Stimulated activated CD8-positive, alpha-beta memory T cell treated with anti-CD3 and anti-CD28 coated beads, Interleukin-15, amount 100 ng/mL, for 4 hours (primary cell): Measurements from ENCODE around the gene TNPO3.
"Not testable (repeated sequence)": the region's sequence is repeated elsewhere in the genome, so short reads cannot be mapped to it uniquely, and the experiment has no call there.

Experiments
- DNase-seq, 2 donors: peaks; one replicate each; pipeline ENCODE4 v3.0.0-alpha.2; 2020; ENCODE audit warnings: low read depth in 2 of 2

The TNPO3 gene

DNA sequence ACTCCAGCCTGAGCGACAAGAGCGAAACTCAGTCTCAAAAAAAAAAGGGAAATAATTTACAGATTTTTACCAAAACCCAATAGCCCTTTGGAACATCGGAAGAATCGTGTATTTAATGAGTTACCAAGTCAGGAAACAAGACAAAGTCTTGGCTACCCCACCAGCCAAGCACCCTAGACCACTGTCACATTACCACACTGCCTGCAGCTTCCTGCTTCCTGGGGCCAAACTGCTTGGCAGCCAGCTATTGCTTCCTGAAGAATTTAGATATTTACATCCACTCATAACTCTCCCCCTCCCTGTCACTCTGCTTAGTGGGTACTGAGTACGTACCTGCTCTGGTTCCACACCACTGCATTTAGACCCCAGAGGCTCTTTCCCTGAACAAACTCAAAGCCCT lies 14.1 kb upstream of the TNPO3 start:
- DNase-seq = no peak

DNA sequence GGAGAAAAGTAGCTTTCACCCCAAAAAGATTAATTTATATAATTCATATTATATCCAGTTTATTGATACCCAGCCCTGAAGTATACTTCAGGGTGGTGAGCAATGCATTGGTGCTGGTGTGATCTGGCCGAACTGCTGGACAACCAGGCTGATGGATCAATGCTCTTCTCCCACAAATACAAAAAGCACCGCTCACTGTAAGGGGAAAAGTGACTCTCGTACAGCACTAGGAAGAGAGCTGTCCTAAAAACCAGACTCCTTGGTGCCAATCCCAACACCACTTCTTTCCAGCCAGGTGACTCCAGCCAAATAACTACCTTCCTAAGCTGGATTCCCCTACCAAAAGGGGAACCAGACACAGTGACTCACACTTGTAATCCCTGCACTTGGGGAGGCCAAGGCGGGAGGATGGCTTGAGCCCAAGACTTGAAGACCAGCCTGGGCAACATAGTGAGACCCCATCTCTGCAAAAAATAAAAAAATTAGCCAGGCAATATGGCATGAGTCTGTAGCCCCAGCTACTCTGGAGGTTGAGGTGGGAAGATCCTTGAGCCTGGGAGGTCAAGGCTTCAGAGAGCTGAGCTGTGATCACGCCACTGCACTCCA lies 13.1 kb upstream of the TNPO3 start:
- no peak for DNase-seq

DNA sequence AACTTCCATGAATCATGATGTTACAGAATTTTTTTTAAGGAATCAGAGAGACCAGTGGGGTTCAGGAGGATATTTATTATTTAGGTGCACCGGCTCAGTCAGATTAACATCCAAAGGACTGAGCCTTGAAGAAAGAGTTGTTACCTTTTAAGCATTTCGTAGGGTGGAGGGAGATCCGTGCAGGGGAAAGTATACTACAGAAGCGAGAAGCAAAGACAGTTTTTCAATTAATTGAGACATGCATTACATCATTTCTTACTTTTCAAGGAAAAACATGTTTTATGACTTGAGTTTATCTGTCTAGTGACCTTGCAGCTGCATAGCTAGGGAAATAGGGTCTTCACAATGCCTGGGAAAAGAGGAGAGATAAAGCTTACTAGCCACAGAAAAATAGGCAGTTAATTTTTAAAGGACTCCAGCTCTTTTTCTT lies 12.2 kb upstream of the TNPO3 start:
- not testable (repeated sequence) for DNase-seq

DNA sequence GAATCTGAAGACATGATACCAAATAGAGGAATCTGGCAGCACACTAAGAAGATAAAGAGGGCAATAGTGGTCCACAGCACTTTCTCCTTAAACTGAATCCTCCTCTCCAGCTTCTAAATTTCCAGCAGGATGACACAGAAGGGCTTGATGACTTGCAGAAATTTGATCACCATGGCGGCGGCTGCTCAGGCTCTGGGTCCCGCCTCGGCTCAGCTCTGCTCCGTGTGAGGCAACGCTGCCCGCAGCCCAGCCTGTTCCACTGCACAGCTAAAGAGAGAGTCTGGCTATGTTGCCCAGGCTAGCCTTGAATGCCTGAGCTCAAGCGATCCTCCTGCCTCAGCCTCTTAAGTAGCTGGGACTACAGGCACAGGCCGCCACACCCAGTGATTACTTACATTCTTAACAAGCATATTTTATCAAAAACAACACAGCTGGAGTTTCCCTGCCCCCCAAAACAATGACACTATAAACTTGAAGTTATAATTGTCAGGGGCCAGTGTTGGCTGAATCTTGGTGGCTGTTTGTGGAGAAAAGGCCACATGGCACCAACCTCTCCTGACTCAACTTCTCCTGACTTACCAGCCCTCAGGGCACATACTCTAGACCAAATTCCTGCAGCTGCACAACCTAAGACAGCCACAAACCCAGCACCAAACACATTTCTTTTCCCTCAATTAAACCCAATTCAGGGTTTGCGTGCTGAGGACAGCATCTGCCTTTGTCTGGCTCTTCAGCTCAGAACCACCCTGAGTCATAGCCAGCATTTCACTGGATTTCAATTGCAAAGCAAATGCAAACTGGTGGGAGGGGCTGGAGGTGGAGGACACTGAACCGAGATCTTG lies 11.6 kb upstream of the TNPO3 start:
- DNase-seq = no peak

DNA sequence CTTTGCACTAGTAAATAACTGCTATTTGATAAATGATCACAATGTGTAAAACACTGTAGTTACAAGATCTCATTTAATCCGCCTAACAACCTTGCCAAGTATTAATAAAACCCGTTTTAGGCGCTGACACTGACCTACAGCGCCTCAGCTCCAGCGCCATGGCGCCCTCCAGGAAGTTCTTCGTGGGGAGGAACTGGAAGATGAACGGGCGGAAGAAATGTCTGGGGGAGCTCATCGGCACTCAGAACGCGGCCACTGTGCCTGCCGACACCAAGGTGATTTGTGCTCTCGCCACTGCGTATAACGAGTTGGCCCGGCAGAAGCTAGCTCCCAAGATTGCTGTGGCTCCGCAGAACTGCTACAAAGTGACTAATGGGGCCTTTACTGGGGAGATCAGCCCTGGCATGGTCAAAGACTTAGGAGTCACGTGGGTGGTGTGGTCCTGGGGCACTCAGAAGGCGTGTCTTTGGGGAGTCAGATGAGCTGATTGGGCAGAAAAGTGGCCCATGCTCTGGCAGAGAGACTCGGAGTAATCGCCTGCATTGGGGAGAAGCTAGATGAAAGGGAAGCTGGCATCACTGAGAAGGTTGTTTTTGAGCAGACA lies 1.1 kb upstream of the TNPO3 start:
- DNase-seq = no peak

DNA sequence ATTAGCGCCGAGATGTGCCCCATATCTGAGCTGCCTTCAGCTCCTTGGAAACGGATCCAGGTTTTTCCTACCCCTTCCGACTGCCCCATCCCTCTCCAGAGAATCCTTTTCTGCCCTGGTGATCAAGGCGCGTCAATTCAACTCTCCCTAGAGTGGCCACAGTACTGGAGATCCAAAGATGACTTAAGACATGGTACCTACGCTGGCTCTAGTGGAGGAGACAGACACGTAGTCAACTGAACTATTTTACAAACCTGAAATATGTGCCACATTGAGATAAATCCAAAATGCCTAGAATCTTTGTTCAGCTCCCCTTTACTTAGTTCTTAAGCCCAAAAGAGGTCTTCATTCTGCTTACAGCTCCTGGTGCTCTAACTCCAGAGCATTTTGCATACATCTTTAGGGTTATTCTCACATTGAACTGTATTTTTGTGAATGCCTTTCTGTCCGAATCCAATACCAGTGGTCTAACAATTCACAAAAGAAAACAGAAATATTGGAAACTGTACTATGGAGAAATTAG lies 444 bp upstream of the TNPO3 start:
- no peak for DNase-seq

DNA sequence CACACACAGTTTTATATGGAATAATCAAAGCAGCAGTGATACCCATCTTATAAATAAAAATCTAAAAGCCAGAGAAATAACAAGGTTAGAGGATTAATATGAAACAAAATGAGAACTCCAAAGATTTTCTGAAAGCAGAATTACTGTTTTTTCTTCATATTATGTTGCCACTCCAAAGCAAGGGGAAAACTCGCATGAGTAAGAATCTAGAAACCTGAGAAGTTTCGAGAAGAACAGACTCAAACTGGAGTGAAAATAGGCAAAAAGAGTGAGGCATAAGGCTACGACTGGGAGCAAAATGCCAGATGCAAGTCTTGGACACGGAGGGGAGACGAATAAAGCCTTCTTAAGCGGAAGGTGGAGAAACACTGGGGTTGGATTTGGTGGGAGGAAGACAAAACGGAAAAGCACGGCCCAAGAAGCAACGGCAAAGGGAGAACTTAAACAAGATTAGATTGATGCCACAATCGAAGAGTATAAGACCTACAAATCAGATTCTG lies 923 bp downstream of the TNPO3 start:
- no peak for DNase-seq

DNA sequence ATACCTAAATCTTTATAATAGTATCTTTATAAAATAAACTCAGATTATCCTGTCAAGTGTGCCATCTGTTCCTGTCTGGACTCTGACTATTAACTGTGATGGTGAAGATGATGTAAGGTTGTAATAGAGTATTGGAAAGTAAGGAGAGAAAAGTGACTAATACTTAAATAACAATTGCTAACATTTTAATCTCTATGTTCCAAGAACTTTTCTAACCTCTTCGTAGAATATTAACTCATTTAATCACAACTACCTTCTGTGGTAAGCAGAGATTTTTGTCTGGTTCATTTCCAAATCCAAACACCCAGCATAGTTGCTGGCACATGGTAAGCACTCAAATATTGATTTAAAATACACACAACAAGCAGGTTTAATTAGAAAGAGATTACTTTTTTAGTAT lies 2.5 kb downstream of the TNPO3 start:
- DNase-seq = no peak

DNA sequence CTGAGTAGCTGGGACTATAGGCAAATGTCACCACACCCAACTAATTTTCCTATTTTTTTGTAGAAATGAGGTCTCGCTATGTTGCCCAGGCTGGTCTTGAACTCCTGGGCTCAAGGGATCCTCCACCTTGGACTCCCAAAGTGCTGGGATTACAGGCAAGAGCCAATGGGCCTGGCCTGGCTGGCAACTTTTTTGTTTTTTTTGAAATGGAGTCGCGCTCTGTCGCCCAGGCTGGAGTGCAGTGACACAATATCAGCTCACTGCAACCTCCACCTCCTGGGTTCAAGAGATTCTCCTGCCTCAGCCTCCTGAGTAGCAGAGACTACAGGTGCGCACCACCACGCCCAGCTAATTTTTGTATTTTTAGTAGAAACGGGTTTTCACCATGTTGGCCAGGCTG lies 3.5 kb downstream of the TNPO3 start:
- DNase-seq = not testable (repeated sequence)

DNA sequence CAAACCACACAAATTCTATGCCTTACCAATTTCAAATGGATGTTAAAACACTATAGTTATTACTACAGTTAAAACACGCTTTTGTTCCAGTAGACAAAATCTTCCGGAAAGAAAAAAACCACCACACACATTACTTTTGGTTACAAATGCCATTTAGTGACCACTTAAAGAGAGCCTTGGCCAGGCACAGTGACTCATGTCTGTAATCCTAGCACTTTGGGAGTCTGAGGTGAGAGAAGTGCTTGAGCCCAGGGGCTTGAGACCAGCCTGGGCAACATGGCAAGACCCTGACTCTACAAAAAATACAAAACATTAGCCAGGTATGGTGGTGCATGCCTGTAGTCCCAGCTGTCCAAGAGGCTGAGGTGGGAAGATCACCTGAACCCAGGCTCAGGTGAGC lies 7.2 kb downstream of the TNPO3 start:
- no peak for DNase-seq

DNA sequence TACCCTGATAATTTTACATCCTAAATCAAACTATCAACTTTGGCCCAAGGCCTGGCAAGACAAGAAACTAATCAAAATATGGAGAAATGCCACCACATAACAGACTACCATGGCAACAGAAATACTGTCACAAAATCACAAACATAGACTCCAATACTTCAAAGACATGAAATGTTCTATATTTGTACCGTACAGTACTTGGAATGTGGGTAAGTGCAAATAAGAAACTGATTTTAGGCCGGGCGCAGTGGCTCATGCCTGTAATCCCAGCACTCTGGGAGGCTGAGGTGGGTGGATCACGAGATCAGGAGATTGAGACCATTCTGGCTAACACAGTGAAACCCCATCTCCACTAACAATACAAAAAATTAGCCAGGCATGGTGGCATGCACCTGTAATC lies 9.2 kb downstream of the TNPO3 start:
- no peak for DNase-seq

DNA sequence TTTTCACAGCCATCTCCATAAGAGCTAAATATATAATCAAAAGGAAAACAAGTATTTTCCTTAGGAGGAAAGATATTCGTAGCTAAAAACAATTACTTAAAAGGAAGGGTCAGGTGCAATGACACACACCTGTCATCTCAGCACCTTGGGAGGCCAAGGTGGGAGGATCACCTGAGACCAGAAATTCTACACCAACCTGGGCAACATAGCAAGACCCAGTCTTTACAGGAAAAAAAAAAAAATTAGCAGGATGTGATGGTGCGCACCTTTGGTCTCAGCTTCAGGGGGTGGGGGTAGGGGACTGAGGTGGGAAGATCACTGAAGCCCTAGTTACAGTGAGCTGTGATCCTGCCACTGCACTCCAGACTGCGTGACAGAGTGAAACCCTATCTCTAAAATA lies 11.9 kb downstream of the TNPO3 start:
- no peak for DNase-seq

DNA sequence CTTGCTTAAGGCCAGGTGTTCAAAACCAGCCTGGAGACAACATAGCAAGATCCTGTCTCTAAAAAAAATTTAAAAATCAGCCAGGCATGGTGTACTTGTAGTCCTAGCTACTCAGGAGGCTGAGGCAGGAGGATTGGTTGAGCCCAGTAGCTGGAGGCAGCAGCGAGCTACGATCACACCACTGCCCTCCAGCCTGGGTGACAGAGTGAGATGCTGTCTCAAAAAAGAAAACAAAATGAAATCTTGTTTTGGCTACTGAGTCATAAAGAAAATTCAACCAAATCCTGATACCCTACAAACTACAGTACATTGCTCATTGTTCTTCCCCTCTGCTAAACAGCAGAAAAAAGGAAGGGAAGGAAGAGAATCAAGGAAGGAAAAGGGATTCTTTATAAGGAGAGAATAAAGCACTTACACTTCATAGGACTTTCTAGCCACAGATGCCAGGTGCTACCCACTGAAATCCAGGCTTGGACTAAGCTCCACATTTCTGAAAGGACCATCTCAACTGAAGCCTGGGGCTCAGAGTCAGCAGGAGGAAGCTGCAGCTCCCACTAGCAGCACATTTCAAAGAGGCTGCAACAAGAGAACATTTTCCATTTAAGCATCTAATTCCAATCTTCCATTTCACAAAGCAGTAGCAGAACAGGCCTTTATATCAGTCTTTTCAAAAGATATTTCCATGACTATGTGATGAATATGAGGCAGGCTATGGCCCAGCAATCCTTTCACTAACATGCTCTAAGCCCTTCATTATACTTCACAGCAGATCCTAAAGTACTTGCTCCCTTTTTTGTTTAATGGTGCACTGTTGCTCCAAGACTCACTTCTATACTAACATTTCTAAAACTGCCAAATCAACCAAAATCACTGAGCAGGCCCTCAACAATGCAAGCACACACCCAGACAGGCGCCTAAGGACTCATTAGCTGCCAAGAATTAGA lies 13.5 kb downstream of the TNPO3 start:
- no peak for DNase-seq

DNA sequence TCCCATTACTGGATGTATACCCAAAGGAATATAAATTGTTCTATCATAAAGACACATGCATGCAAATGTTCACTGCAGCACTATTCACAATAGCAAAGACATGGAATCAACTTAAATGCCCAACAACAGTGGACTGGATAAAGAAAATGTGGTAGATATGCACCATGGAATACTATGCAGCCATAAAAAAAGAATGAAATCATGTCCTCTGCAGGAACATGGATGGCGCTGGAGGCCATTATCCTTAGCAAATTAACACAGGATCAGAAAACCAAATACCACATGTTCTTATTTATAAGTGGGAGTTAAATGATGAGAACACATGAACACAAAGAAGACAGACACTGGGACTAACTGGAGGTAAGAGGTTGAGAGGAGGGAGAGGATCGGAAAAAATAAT lies 16.4 kb downstream of the TNPO3 start:
- not testable (repeated sequence) for DNase-seq

DNA sequence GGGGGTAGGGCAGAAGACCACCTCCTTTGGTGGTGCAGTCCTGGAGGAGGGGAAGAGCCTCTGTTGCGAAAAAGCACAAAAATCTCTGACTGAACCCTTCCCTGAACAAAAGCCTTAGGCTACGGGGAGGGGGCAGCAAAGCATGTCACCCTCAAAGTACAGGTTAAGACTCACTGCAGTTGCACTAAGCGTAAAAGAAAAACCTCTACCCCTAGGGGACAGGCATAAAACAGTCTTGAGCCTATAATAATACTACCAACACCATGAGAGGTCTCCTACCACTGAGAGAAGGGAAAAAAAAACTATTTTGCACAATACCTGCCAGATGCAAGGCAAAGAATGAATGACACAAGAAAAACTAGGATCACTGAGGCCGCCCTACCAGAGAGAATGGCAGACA lies 17.3 kb downstream of the TNPO3 start:
- no peak for DNase-seq

DNA sequence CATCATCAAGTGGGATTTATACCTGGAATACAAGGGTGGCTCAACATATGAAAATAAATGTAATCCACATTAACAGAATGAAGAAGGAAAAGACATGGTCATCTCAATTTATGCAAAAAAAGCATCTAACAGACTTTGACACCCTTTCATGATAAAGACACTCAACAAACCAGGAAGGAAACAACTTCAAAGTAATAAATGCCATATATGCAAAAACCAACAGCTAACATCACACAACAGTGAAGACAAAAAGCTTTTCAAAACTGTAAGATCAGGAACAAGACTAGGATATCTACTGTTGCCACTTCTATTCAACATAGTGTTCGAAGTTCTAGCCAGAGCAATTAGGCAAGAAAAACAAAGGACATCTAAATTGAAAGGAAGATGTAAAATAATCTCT lies 22.9 kb downstream of the TNPO3 start:
- DNase-seq = no peak

DNA sequence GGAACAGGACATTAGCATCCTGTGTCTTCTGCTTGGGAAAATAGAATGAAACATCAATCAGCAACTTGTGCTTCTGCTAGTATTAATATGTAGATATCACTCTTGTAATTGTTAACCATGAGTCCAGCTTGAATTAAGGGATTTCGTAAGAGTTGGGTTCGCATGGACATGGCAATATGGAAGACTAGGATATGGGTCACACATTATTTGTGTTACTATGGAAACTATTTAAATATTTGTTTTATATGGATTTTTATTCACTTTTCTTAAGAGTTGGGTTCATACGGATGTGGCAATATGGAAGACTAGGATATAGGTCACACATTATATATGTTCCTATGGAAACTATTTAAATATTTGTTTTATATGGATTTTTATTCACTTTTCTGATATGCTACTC lies 24.5 kb downstream of the TNPO3 start:
- DNase-seq = no peak

DNA sequence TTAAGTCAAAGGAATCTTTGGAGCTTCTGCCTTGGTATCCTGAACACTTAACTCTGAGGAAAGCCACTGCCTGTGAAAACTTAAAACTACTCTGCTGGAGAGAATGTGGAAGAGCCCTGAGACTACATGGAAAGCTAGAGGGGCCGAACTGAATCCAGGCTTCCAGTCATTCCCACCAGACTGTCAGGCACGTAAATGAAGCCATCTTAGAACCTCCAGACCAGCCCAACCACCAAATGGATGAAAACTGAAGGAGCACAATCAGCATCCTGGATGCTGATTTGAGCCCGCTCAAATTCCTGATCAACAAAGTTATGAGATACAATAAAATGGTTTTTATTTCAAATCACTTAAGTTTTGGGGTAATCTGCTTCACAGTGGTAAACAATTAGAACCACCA lies 30.8 kb downstream of the TNPO3 start:
- DNase-seq = no peak

DNA sequence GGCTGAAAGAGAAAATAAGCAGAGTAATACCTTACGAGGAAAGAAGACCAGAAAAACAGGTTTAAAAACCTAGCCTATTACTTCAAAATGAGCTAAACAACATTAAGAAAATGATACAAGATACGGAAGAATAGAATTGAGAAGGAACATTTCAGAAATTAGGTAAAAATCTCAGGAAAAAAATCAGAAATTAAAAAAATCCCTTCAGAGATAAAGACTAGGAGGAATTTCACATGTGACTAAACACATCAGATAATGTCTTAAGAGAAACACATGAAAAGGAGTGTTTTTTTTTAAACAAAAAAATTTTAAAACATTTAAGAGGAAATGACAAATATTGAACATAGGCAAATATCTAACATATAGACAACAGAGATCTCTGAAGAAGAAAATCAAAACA lies 33.3 kb downstream of the TNPO3 start:
- DNase-seq = no peak

DNA sequence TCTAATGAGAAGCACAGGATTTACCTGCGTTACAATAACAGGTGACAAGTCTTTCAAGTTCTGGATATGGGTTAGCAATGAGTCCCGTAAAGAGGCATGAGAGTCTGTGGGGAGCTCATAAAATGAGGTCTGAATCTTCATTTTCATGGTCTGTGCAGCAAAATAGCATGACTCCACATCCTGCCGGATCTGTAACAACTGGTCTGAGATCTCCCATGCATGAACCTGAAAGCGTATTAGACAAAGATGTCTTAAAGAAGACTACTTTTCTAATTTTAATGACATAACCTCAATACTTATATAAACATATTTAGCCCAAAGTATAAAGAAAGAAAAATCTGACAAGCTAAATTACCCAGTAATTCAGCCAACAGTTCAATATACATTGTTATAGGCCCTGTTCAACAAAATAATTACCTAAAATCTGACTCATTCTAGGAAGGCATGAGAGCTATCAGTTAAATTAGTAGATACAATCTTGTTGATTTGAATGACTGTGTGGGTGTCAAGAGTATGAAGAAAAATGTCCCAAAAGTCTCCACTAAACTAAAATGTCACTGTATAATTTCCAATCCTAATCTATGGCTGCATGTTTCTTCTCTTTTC lies 36.9 kb downstream of the TNPO3 start:
- DNase-seq = no peak

DNA sequence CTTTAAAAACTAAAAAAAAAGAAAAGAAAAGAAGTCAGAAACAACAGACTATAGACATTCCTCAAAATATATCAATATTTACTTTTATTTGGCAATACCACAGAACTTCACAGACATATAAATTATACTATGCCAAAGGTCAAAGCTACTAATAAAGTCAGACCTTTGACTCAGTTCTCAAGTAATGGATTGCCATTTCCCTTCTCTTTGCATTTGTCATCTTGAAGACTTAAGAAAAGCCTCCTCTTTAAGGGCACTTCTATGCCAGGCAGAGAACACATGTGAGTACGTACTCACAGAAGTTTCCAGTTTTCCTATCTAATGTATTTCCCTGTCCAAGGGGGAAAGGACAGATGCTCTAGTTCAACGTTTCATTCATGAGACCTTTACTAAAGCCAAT lies 37.6 kb downstream of the TNPO3 start:
- DNase-seq = no peak
